GM12878 (cell line): ENCODE data around the gene AUNIP. TPM values are rescaled to one million over a fixed set of nuclear protein-coding genes. Genes with fewer than 3 reads are reported as not detected.

Experiments
- BHLHE40 ChIP-seq, 2 experiments: fragments of 450-650 bp in 1 of 2; IDR thresholded peaks; 2 replicates each; pipeline ENCODE4 v1.6.1; 2011 to 2017; ENCODE audit warnings: low read depth in 2 of 2, borderline replicate concordance in 1 of 2, improper control_type of control experiment in 1 of 2, low read length in 1 of 2, mild to moderate bottlenecking in 1 of 2
- GABPA ChIP-seq: IDR thresholded peaks from 2 replicates; pipeline ENCODE4 v1.6.1; 2014; ENCODE audit warnings: antibody characterized with exemption, low read depth, mild to moderate bottlenecking, inconsistent platforms
- HDAC2 ChIP-seq: fragments of 200-600 bp; sonication (generic); IDR thresholded peaks from 2 replicates; pipeline ENCODE4 v1.6.1; 2017
- IRF5 ChIP-seq: fragments of 450-650 bp; IDR thresholded peaks from 2 replicates; pipeline ENCODE4 v1.6.1; 2017; ENCODE audit warnings: borderline replicate concordance
- KDM1A ChIP-seq: fragments of 200-600 bp; sonication (generic); IDR thresholded peaks from 2 replicates; pipeline ENCODE4 v1.6.1; 2016; ENCODE audit warnings: borderline replicate concordance
- MEF2A ChIP-seq: IDR thresholded peaks from 2 replicates; pipeline ENCODE4 v1.6.1; 2011; ENCODE audit warnings: low read depth, mild to moderate bottlenecking, low read length, moderate library complexity; ENCODE audit not compliant: insufficient read depth
- PKNOX1 ChIP-seq: fragments of 450-650 bp; IDR thresholded peaks from 2 replicates; pipeline ENCODE4 v1.6.1; 2016; ENCODE audit warnings: mild to moderate bottlenecking
- RCOR1 ChIP-seq: conservative IDR thresholded peaks from 2 replicates; pipeline ENCODE4 v1.6.1; 2012; ENCODE audit warnings: low read depth, low read length, improper control_type of control experiment
- SREBF1 ChIP-seq: IDR thresholded peaks from 2 replicates; pipeline ENCODE4 v1.6.1; 2012; ENCODE audit warnings: mild to moderate bottlenecking, low read length
- SUPT20H ChIP-seq: IDR thresholded peaks from 2 replicates; pipeline ENCODE4 v1.6.1; 2011; ENCODE audit warnings: low read depth, mild to moderate bottlenecking, low read length, moderate library complexity, borderline replicate concordance; ENCODE audit not compliant: control insufficient read depth
- TCF3 ChIP-seq: IDR thresholded peaks from 2 replicates; pipeline ENCODE4 v1.6.1; 2012; ENCODE audit warnings: low read depth, mild to moderate bottlenecking, low read length, borderline replicate concordance; ENCODE audit not compliant: insufficient read depth
- ZNF207 ChIP-seq: fragments of 450-650 bp; IDR thresholded peaks from 2 replicates; pipeline ENCODE4 v1.6.1; 2014; ENCODE audit warnings: antibody characterized with exemption, mild to moderate bottlenecking, borderline replicate concordance
- ZNF384 ChIP-seq: IDR thresholded peaks from 2 replicates; pipeline ENCODE4 v1.6.1; 2012; ENCODE audit warnings: low read depth, mild to moderate bottlenecking, low read length, improper control_type of control experiment, borderline replicate concordance
- polyA plus RNA-seq, 11 experiments: library from polyadenylated mRNA; depleted of rRNA in 4 of 11; unstranded in 6 of 11; stranded (reverse) in 5 of 11; fragments of >200 nt; fragmentation: Nextera tagmentation in 4 of 11; fragmentation: Illumina TruSeq in 1 of 11; extraction: Ambion mirVana in 4 of 11; extraction: Trizol in 1 of 11; gene quantifications; 1 replicate in 1 of 11; 2 replicates in 10 of 11; pipeline versions ENCODE4 v1.2.1 to v1.2.3, GENCODE V29; 2011 to 2016; ENCODE audit warnings: inconsistent platforms in 2 of 11, missing spikeins in 2 of 11, low read depth in 1 of 11
- total RNA-seq, 4 experiments: library from RNA; depleted of rRNA in 3 of 4; stranded (reverse); fragments of >200 nt in 3 of 4; fragmentation: Illumina TruSeq in 1 of 4; extraction: Trizol in 1 of 4; gene quantifications; 2 replicates each; pipeline versions ENCODE4 v1.2.1 to v1.2.3, GENCODE V29; 2013 to 2021
- TF ChIP-seq, protein P1 (sequence below): fragments of 450-650 bp; formaldehyde crosslinking; IDR thresholded peaks from 2 replicates; pipeline ENCODE4 v1.4.0; 2022; ENCODE audit warnings: mild to moderate bottlenecking, moderate library complexity
- TF ChIP-seq, protein P2 (sequence below): IDR thresholded peaks from 2 replicates; pipeline ENCODE4 v1.6.1; 2012; ENCODE audit warnings: low read depth, low read length, improper control_type of control experiment
- TF ChIP-seq, protein P3 (sequence below): IDR thresholded peaks from 2 replicates; pipeline ENCODE4 v1.6.1; 2011; ENCODE audit warnings: low read depth, mild to moderate bottlenecking, low read length, moderate library complexity, borderline replicate concordance; ENCODE audit errors: extremely low read depth

Gene AUNIP
- total and polyA plus RNA-seq, 10 of the 15 experiments (the other 5 are each of a cell fraction or from before 2014, with no cell fraction given), result 3.9 to 20.0 (median 12.7) TPM

DNA sequence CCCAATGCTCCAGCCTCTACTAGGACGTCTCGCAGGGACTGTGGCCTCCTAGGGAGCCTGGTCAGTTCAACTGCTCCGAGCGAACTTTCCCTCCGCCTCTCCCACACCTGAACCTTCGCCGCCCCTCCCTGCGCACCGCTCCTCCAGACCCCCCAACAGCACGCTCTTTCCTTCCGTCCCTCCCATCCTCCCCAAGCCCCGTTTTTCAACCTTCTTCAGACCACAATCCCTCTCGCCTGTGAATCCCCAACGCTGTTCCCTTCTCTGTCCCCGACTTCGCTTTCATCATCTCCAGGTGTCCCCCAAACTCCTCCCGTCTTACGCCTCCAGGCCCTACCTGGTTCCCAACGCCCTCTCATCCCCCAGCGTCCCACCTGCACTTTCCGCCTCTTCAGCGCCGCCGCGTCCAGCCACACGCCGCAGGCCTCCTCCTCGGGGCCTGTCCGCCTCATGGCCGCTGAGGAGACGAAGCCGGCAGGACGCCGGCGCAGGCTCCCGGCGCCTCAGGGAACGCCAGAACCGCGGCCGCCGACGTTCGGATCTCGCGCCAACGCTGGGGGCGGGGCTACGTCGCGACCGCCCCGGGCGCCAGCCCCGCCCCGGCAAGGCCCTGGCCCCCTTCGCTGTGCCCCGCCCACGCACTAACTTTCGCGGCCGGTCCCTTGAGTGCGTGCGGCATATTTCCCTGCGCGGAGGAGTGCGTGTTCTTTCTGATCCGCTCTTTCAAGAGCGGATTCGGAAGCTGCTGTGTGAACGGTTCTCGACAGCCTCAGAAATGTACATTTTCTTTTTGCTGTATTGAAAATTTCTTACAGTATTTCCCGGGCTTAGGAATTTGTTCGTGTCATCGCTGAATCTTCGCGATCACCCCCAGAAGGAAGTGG is at the start of gene AUNIP (continued):
- TF ChIP-seq, protein P1, sequence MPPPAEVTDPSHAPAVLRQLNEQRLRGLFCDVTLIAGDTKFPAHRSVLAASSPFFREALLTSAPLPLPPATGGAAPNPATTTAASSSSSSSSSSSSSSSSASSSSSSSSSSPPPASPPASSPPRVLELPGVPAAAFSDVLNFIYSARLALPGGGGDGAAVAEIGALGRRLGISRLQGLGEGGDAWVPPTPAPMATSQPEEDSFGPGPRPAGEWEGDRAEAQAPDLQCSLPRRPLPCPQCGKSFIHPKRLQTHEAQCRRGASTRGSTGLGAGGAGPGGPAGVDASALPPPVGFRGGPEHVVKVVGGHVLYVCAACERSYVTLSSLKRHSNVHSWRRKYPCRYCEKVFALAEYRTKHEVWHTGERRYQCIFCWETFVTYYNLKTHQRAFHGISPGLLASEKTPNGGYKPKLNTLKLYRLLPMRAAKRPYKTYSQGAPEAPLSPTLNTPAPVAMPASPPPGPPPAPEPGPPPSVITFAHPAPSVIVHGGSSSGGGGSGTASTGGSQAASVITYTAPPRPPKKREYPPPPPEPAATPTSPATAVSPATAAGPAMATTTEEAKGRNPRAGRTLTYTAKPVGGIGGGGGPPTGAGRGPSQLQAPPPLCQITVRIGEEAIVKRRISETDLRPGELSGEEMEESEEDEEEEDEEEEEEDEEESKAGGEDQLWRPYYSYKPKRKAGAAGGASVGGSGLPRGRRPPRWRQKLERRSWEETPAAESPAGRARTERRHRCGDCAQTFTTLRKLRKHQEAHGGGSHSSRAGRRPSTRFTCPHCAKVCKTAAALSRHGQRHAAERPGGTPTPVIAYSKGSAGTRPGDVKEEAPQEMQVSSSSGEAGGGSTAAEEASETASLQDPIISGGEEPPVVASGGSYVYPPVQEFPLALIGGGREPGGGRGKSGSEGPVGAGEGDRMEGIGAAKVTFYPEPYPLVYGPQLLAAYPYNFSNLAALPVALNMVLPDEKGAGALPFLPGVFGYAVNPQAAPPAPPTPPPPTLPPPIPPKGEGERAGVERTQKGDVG (CRISPR knock-in tag), result no peak
- TF ChIP-seq SUPT20H (no peak), SREBF1 (no peak), KDM1A (no peak), RCOR1 (no peak), BHLHE40 (IDR thresholded peaks at IDR 0.05; ENCODE audit: borderline replicate concordance in 1 of 2, low read depth in 2 of 2, low read length in 1 of 2) (peak; percentile 41 to 63; a peak in 3 of 4 replicates), ZNF384 (no peak), MEF2A (0 out of 2 replicates have a peak, but pooled peaks have one; percentile 4), HDAC2 (no peak; the same call in 1 of the 2 replicates), IRF5 (no peak), ZNF207 (peak; percentile 63; the same call in 1 of the 2 replicates), PKNOX1 (no peak), TCF3 (peak; percentile 50; the same call in 1 of the 2 replicates), GABPA (no peak)
- TF ChIP-seq, protein P2, sequence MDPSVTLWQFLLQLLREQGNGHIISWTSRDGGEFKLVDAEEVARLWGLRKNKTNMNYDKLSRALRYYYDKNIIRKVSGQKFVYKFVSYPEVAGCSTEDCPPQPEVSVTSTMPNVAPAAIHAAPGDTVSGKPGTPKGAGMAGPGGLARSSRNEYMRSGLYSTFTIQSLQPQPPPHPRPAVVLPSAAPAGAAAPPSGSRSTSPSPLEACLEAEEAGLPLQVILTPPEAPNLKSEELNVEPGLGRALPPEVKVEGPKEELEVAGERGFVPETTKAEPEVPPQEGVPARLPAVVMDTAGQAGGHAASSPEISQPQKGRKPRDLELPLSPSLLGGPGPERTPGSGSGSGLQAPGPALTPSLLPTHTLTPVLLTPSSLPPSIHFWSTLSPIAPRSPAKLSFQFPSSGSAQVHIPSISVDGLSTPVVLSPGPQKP, result no peak
- TF ChIP-seq, protein P3, sequence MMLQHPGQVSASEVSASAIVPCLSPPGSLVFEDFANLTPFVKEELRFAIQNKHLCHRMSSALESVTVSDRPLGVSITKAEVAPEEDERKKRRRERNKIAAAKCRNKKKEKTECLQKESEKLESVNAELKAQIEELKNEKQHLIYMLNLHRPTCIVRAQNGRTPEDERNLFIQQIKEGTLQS, result no peak
